NCI-H146 treated with DMSO at 0.1 percent for 48 hours (cell line): Measurements from ENCODE around the gene ZNF567.

Experiments used
- DNase-seq: peaks from one replicate; lab custom pipeline; 2025; ENCODE audit not compliant: unreplicated experiment; lab: John Stamatoyannopoulos, UW

ZNF567 gene

GRCh38 chr19:36750066-36750691, 62.8 kb downstream of the ZNF567 start:
- DNase-seq: no peak
